H1 (cell line): Measurements from ENCODE around the gene PCSK9.

Experiments
- BACH1 ChIP-seq: IDR thresholded peaks from 2 replicates; pipeline ENCODE4 v1.6.1; 2012; ENCODE audit warnings: low read length, improper control_type of control experiment
- CREB1 ChIP-seq: IDR thresholded peaks from 2 replicates; pipeline ENCODE4 v1.6.1; 2012; ENCODE audit warnings: inconsistent platforms
- EGR1 ChIP-seq: IDR thresholded peaks from 2 replicates; pipeline ENCODE4 v1.6.1; 2011; ENCODE audit warnings: low read depth, low read length, borderline replicate concordance
- JUN ChIP-seq: IDR thresholded peaks from 2 replicates; pipeline ENCODE4 v1.6.1; 2011; ENCODE audit warnings: low read depth, mild to moderate bottlenecking, improper control_type of control experiment, low read length
- KDM5A ChIP-seq: fragments of 200-600 bp; IDR thresholded peaks from 2 replicates; pipeline ENCODE4 v1.7.1; 2012; ENCODE audit warnings: mild to moderate bottlenecking, low read length, inconsistent platforms, mixed read lengths
- POLR2A ChIP-seq, 2 experiments: IDR thresholded peaks; 1 replicate in 1 of 2; 2 replicates in 1 of 2; pipeline ENCODE4 v1.6.1; 2011; ENCODE audit warnings: low read depth in 2 of 2, low read length in 2 of 2, mild to moderate bottlenecking in 2 of 2; ENCODE audit errors: control extremely low read depth in 1 of 2
- TBP ChIP-seq: IDR thresholded peaks from 2 replicates; pipeline ENCODE4 v1.6.1; 2011; ENCODE audit warnings: low read depth, low read length, improper control_type of control experiment
- YY1 ChIP-seq: IDR thresholded peaks from 2 replicates; pipeline ENCODE4 v1.6.1; 2011; ENCODE audit warnings: low read depth, mild to moderate bottlenecking, low read length
- ZNF274 ChIP-seq: IDR thresholded peaks from 2 replicates; pipeline ENCODE4 v1.7.0; 2012; ENCODE audit warnings: low read length, borderline replicate concordance; ENCODE audit errors: extremely low read depth
- TF ChIP-seq, protein P1 (sequence below), 3 experiments: IDR thresholded peaks; 1 replicate in 2 of 3; 2 replicates in 1 of 3; pipeline versions ENCODE4 v1.5.1 to v1.6.1; 2011; ENCODE audit warnings: low read length in 3 of 3, mild to moderate bottlenecking in 3 of 3, inconsistent platforms in 2 of 3, low read depth in 1 of 3, moderate library complexity in 1 of 3; ENCODE audit not compliant: insufficient read depth in 1 of 3; ENCODE audit errors: control extremely low read depth in 1 of 3
- TF ChIP-seq, protein P2 (sequence below): IDR thresholded peaks from 2 replicates; pipeline ENCODE4 v1.6.1; 2012; ENCODE audit warnings: low read length, inconsistent platforms

DNA sequence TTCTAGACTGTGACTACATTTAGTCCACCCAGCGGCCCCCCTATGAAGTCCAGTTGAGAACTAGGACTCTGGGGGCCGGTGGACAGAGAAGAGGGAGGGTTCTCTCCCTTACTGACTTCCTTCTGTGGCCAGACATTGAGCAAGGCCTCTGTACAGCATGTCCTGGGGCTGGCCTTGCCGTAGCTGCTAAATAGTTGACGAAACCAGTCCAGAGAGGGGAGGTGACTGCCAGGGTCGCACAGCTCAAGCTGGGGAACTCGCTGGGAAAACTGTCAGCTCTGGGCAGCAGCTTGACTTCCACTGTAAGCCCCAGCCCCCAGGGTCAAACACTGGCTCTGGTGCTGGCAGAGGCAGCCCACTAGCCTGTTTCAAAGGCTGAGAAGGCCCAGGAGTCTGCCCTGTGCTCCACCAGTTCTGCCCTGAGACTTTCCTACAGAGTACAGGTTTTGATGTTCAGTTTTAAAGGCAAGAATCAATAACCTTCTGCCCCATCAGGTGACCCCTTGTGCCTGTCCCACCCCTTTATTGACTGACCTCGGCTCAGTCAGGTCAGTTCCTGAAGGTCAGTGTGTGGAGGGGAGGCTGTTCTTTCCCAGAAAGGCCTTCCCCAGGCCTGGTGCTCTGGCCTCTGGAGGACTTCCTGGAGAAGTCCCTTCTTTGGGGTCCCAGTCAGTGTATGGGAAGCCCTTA lies 14.1 kb downstream of the PCSK9 start:
- TF ChIP-seq TBP: no peak
- TF ChIP-seq CREB1: no peak
- no peak for TF ChIP-seq KDM5A
- TF ChIP-seq, protein P1, sequence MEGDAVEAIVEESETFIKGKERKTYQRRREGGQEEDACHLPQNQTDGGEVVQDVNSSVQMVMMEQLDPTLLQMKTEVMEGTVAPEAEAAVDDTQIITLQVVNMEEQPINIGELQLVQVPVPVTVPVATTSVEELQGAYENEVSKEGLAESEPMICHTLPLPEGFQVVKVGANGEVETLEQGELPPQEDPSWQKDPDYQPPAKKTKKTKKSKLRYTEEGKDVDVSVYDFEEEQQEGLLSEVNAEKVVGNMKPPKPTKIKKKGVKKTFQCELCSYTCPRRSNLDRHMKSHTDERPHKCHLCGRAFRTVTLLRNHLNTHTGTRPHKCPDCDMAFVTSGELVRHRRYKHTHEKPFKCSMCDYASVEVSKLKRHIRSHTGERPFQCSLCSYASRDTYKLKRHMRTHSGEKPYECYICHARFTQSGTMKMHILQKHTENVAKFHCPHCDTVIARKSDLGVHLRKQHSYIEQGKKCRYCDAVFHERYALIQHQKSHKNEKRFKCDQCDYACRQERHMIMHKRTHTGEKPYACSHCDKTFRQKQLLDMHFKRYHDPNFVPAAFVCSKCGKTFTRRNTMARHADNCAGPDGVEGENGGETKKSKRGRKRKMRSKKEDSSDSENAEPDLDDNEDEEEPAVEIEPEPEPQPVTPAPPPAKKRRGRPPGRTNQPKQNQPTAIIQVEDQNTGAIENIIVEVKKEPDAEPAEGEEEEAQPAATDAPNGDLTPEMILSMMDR (IDR thresholded peaks at IDR 0.05; ENCODE audit: control extremely low read depth in 1 of 3, insufficient read depth in 1 of 3, low read depth in 1 of 3, low read length in 3 of 3): no peak
- no peak for TF ChIP-seq BACH1
- no peak for TF ChIP-seq POLR2A (IDR thresholded peaks at IDR 0.05; ENCODE audit: control extremely low read depth in 1 of 2, low read depth in 2 of 2, low read length in 2 of 2)
- no peak for TF ChIP-seq EGR1
- TF ChIP-seq ZNF274: no peak
- TF ChIP-seq, protein P2, sequence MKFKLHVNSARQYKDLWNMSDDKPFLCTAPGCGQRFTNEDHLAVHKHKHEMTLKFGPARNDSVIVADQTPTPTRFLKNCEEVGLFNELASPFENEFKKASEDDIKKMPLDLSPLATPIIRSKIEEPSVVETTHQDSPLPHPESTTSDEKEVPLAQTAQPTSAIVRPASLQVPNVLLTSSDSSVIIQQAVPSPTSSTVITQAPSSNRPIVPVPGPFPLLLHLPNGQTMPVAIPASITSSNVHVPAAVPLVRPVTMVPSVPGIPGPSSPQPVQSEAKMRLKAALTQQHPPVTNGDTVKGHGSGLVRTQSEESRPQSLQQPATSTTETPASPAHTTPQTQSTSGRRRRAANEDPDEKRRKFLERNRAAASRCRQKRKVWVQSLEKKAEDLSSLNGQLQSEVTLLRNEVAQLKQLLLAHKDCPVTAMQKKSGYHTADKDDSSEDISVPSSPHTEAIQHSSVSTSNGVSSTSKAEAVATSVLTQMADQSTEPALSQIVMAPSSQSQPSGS: no peak
- no peak for TF ChIP-seq JUN
- TF ChIP-seq YY1: no peak
